K562 (cell line): ENCODE measurements around the gene C10orf105.

Source experiments
- FOXM1 ChIP-seq, 2 experiments: fragments of 450-650 bp in 1 of 2; sonication (generic) in 1 of 2; formaldehyde crosslinking in 1 of 2; IDR thresholded peaks; 2 replicates each; pipeline versions ENCODE4 v1.6.1 to v1.9.0; 2017 to 2022; ENCODE audit warnings: low read depth in 2 of 2, mild to moderate bottlenecking in 2 of 2, missing genetic modification reagents in 1 of 2, moderate library complexity in 1 of 2
- SMAD1 ChIP-seq: fragments of 150-350 bp; IDR thresholded peaks from 2 replicates; pipeline ENCODE4 v1.6.1; 2014; ENCODE audit warnings: low read length, low read depth; ENCODE audit not compliant: partially characterized antibody
- YY1 ChIP-seq, 3 experiments: IDR thresholded peaks; 2 replicates each; pipeline ENCODE4 v1.6.1; 2011; ENCODE audit warnings: low read length in 2 of 3, mild to moderate bottlenecking in 2 of 3, moderate library complexity in 2 of 3, borderline replicate concordance in 1 of 3, control low read depth in 1 of 3, low read depth in 1 of 3; ENCODE audit not compliant: insufficient read depth in 3 of 3, insufficient replicate concordance in 2 of 3, control insufficient read depth in 1 of 3, insufficient read length in 1 of 3; ENCODE audit errors: extremely low read depth in 1 of 3
- TF ChIP-seq, protein P1 (sequence below), 3 experiments: IDR thresholded peaks in 2 of 3; conservative IDR thresholded peaks in 1 of 3; 2 replicates each; pipeline ENCODE4 v1.5.1; 2011 to 2012; ENCODE audit warnings: low read length in 3 of 3, mild to moderate bottlenecking in 3 of 3, control low read depth in 2 of 3, improper control_type of control experiment in 1 of 3, inconsistent platforms in 1 of 3, low read depth in 1 of 3, mixed read lengths in 1 of 3, moderate library complexity in 1 of 3; ENCODE audit not compliant: insufficient read depth in 2 of 3

DNA sequence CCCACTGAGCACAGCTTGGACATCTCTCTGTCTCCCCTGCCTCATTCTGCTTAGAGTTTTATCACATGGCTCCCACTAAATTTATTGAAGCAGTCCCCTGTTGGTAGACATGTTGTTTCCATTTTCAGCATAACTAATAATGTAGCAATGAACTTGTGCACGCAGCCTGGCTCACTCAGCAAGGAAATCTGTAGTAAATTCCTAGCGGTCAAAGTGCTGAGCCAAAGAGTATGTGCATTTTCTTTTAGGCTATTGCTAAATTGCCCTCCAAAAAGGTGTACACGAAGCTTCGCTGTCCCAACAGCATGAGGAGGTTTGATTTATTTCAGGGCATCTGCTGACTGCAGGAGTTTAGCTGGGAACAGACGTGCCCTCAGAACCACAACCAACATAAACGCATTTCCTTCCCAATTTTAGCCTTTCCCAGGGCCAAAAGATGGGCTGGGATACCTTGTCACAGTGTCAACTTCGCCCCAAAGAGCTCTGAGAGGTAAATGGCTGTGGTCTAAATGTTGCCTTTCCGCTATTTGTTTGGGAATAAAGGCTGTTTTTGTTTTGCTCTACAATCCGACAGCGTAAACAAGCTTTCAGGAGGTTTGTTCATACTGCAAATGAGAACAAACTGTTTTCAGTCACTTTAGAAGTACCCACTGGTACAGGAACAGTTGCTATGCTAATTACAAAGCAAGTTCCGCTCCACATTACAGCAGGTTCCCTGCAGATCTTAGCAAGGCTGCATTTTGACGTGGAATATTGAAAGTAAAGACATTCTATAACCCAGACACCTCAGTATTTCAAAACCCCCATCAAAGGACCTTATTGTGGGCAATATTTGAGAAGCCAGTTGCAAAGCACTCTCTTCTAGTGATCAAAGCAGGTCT, 37.0 kb upstream of the C10orf105 start:
- no peak for TF ChIP-seq SMAD1
- TF ChIP-seq, protein P1, sequence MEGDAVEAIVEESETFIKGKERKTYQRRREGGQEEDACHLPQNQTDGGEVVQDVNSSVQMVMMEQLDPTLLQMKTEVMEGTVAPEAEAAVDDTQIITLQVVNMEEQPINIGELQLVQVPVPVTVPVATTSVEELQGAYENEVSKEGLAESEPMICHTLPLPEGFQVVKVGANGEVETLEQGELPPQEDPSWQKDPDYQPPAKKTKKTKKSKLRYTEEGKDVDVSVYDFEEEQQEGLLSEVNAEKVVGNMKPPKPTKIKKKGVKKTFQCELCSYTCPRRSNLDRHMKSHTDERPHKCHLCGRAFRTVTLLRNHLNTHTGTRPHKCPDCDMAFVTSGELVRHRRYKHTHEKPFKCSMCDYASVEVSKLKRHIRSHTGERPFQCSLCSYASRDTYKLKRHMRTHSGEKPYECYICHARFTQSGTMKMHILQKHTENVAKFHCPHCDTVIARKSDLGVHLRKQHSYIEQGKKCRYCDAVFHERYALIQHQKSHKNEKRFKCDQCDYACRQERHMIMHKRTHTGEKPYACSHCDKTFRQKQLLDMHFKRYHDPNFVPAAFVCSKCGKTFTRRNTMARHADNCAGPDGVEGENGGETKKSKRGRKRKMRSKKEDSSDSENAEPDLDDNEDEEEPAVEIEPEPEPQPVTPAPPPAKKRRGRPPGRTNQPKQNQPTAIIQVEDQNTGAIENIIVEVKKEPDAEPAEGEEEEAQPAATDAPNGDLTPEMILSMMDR (IDR thresholded peaks at IDR 0.05 in 2 of 3, conservative IDR thresholded peaks at IDR 0.05 in 1 of 3; ENCODE audit: insufficient read depth in 2 of 3, low read depth in 1 of 3, low read length in 3 of 3) = no peak
- TF ChIP-seq YY1 (IDR thresholded peaks at IDR 0.05; ENCODE audit: borderline replicate concordance in 1 of 3, control insufficient read depth in 1 of 3, extremely low read depth in 1 of 3, insufficient read depth in 3 of 3, insufficient read length in 1 of 3, insufficient replicate concordance in 2 of 3, low read depth in 1 of 3, low read length in 2 of 3) = no peak
- TF ChIP-seq FOXM1 (IDR thresholded peaks at IDR 0.05; ENCODE audit: low read depth) = no peak
- TF ChIP-seq FOXM1 (CRISPR knock-in tag; IDR thresholded peaks at IDR 0.05; ENCODE audit: low read depth) = no peak
